ENCODE data around the gene PPCDC.

GRCh38 chr15:74978077-74978476 is 45.3 kb upstream of the PPCDC start:
- TF ChIP-seq EZH2 (optimal IDR thresholded peaks at IDR 0.05; ENCODE audit: low read depth, low read length): no peak
- TF ChIP-seq CTCF (IDR thresholded peaks at IDR 0.05; ENCODE audit: low read length): no peak

All from MM.1S (cell line).